C4-2B (cell line): ENCODE measurements around the gene ANKRD11.

Source experiments
- ZFX ChIP-seq: fragments of 450-650 bp; IDR thresholded peaks from 2 replicates; pipeline ENCODE4 v1.6.1; 2017
- TF ChIP-seq, protein P1 (sequence below): fragments of 450-650 bp; conservative IDR thresholded peaks from 2 replicates; pipeline ENCODE4 v1.5.1; 2017; ENCODE audit warnings: mild to moderate bottlenecking

DNA sequence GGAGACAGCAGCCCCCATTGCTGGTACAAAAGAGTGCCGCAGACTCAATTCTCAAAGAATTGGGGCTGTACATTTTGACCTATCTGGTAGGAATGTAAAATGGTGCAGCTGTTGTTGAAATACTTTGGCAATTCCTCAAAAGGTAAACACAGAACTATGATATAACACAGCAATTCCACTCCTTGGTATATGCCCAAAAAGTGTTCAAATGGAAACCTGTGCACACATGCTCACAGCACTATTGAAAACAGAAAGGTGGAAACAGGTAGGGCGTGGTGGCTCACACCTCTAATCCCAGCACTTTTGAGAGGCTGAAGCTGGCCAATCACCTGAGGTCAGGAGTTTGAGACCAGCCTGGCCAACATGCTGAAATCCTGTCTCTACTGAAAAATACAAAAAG lies 34.7 kb downstream of the ANKRD11 start:
- TF ChIP-seq, protein P1, sequence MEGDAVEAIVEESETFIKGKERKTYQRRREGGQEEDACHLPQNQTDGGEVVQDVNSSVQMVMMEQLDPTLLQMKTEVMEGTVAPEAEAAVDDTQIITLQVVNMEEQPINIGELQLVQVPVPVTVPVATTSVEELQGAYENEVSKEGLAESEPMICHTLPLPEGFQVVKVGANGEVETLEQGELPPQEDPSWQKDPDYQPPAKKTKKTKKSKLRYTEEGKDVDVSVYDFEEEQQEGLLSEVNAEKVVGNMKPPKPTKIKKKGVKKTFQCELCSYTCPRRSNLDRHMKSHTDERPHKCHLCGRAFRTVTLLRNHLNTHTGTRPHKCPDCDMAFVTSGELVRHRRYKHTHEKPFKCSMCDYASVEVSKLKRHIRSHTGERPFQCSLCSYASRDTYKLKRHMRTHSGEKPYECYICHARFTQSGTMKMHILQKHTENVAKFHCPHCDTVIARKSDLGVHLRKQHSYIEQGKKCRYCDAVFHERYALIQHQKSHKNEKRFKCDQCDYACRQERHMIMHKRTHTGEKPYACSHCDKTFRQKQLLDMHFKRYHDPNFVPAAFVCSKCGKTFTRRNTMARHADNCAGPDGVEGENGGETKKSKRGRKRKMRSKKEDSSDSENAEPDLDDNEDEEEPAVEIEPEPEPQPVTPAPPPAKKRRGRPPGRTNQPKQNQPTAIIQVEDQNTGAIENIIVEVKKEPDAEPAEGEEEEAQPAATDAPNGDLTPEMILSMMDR, result no peak
- TF ChIP-seq ZFX, result no peak
